ENCODE data around the gene SPECC1L. TPM values are rescaled to one million over a fixed set of nuclear protein-coding genes. Genes with fewer than 3 reads are reported as not detected.

The SPECC1L gene
- total RNA-seq, 2 donors from 2014 or later = 23.1 to 26.0 TPM

GRCh38 chr22:24424001-24424900 lies 153.6 kb downstream of the SPECC1L start:
- Histone ChIP-seq H3K4me1 (peaks cover 17% of the 10 kb centered on the region), H3K4me3 (peak overlapping the region in 1 of 2 donors; percentile 44), H3K27ac (no peak overlapping the region), H3K27me3 (peaks cover 0 to 8% of the 10 kb centered on the region in 2 donors), H3K9me3 (no peaks in the 10 kb centered on the region), H3K36me3 (replicated peaks in 1 of 2; ENCODE audit: insufficient read depth in 1 of 2, low read depth in 2 of 2) (no peaks in the 10 kb centered on the region)
- TF ChIP-seq, protein P1, sequence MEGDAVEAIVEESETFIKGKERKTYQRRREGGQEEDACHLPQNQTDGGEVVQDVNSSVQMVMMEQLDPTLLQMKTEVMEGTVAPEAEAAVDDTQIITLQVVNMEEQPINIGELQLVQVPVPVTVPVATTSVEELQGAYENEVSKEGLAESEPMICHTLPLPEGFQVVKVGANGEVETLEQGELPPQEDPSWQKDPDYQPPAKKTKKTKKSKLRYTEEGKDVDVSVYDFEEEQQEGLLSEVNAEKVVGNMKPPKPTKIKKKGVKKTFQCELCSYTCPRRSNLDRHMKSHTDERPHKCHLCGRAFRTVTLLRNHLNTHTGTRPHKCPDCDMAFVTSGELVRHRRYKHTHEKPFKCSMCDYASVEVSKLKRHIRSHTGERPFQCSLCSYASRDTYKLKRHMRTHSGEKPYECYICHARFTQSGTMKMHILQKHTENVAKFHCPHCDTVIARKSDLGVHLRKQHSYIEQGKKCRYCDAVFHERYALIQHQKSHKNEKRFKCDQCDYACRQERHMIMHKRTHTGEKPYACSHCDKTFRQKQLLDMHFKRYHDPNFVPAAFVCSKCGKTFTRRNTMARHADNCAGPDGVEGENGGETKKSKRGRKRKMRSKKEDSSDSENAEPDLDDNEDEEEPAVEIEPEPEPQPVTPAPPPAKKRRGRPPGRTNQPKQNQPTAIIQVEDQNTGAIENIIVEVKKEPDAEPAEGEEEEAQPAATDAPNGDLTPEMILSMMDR (IDR thresholded peaks at IDR 0.05) = no peak
- TF ChIP-seq POLR2A (IDR thresholded peaks at IDR 0.05) = no peak
- ATAC-seq (peak; percentile 20), DNase-seq (no peak)
- WGBS, 2 donors = 7 to 34% methylated on average over 22 to 103 of the region's 105 CpGs
- intact Hi-C loops (cut with DNase I) = no loop called here

DNA sequence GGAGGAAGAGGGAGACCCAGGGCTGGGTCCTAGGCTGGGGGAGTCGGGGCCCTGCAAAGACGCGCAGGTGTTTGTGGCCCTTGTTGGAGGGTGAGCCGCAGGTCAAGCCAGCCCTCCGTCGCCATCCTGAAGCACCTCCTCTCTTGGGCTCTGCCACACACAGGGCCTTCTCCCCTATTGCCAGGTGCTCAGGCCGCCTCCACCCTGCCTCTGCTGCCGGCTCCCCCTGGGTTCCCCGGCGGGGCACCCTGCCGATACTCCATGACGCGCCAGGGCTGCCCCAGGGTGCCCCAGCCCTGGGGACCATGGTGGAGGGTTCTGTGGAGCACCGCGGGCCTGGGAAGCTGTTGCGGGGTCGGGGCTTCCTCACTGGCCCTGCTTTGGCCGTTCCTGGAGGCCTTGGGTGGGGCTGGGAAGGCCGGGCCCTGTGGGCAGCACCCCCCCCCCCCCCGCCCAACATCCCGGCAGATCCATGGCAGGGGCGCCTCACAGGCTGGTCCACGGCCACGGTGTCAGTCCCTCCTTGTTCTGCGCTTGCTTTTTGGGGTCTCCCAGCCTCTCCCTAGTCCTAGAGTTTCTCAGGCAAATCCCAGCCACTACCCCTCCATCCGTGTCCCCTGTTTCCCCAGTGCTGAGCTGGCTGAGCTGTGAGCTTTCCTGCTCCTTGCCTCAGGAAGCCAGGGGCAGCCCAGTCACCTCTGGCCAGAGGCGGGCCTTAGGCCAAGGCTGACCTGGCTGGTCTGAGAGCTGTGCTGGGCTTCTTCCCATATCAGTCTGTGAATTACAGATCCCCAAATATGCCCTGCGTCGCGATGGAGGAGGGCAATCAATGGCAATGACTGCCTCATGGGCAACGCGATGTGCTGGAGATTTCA lies 154.5 kb downstream of the SPECC1L start:
- no peak for DNase-seq
- ATAC-seq = no peak
- intact Hi-C loops (cut with DNase I) = loop anchor here (5.0 kb wide), 1 partner anchor 97 kb away; no protein-coding TSS in a partner anchor
- H3K27ac ChIP-seq = no peak overlapping the region
- H3K9me3 ChIP-seq = no peaks in the 10 kb centered on the region
- 85 to 93% methylated on average over 12 to 26 of the region's 32 CpGs for WGBS, 2 donors
- no peak overlapping the region for H3K4me3 ChIP-seq
- TF ChIP-seq, protein P1 (IDR thresholded peaks at IDR 0.05) = no peak
- TF ChIP-seq POLR2A (IDR thresholded peaks at IDR 0.05) = no peak
- peaks cover 0 to 8% of the 10 kb centered on the region in 2 donors for H3K27me3 ChIP-seq
- peaks cover 17% of the 10 kb centered on the region for H3K4me1 ChIP-seq
- no peaks in the 10 kb centered on the region for H3K36me3 ChIP-seq (replicated peaks in 1 of 2; ENCODE audit: insufficient read depth in 1 of 2, low read depth in 2 of 2)

GRCh38 chr22:24426436-24426835 lies 155.8 kb downstream of the SPECC1L start:
- 89 to 95% methylated on average over 4 of the region's 4 CpGs for WGBS, 2 donors
- TF ChIP-seq, protein P1 (IDR thresholded peaks at IDR 0.05) = no peak
- no peak for TF ChIP-seq POLR2A (IDR thresholded peaks at IDR 0.05)
- intact Hi-C loops (cut with DNase I) = loop anchor here (5.0 kb wide), 1 partner anchor 96 kb away; no protein-coding TSS in a partner anchor
- Histone ChIP-seq H3K9me3 (no peaks in the 10 kb centered on the region), H3K27ac (no peak overlapping the region), H3K4me3 (no peak overlapping the region), H3K36me3 (replicated peaks in 1 of 2; ENCODE audit: insufficient read depth in 1 of 2, low read depth in 2 of 2) (no peaks in the 10 kb centered on the region), H3K4me1 (peaks cover 17% of the 10 kb centered on the region), H3K27me3 (peaks cover 0 to 8% of the 10 kb centered on the region in 2 donors)
- DNase-seq (no peak), ATAC-seq (no peak)

- H3K4me1 ChIP-seq = peaks cover 18% of the 10 kb centered on the region
- no peaks in the 10 kb centered on the region for H3K9me3 ChIP-seq
- DNase-seq (no peak), ATAC-seq (no peak)
- H3K27ac ChIP-seq = peak overlapping the region in 1 of 4 donors; percentile 47
- H3K4me3 ChIP-seq = no peak overlapping the region
- 80 to 88% methylated on average over 13 to 19 of the region's 19 CpGs for WGBS, 2 donors
- intact Hi-C loops (cut with DNase I) = loop anchor here (5.0 kb wide), 1 partner anchor 95 kb away; no protein-coding TSS in a partner anchor
- TF ChIP-seq POLR2A (IDR thresholded peaks at IDR 0.05) = no peak
- TF ChIP-seq, protein P1 (IDR thresholded peaks at IDR 0.05) = no peak
- peaks cover 0 to 8% of the 10 kb centered on the region in 2 donors for H3K27me3 ChIP-seq
- H3K36me3 ChIP-seq (replicated peaks in 1 of 2; ENCODE audit: insufficient read depth in 1 of 2, low read depth in 2 of 2) = no peaks in the 10 kb centered on the region
Measured at GRCh38 chr22:24426851-24427499, 156.3 kb downstream of the SPECC1L start.

Data from body of pancreas (tissue), 4 donors.